Thyroid gland (tissue), 4 donors: ENCODE measurements around the gene OMG. TPM values are rescaled to one million over a fixed set of nuclear protein-coding genes. Genes with fewer than 3 reads are reported as not detected.
"Not testable (repeated sequence)": the region's sequence is repeated elsewhere in the genome, so short reads cannot be mapped to it uniquely, and the experiment has no call there.

Experiments
- DNase-seq, 2 donors: peaks; one replicate each; pipeline ENCODE4 v3.0.0-alpha.2; 2019
- H3K27ac ChIP-seq, 3 donors: fragments of 200-600 bp; sonication (generic); 1 replicate in 2 of 3; 2 replicates in 1 of 3; pipeline ENCODE4 v1.5.1; 2016 to 2019; ENCODE audit warnings: mild to moderate bottlenecking in 1 of 3, moderate library complexity in 1 of 3
- H3K27me3 ChIP-seq: fragments of 200-600 bp; sonication (generic); one replicate; pipeline ENCODE4 v1.5.1; 2019
- H3K36me3 ChIP-seq, 2 donors: fragments of 200-600 bp; sonication (generic); one replicate each; pipeline ENCODE4 v1.5.1; 2016 to 2019
- H3K4me1 ChIP-seq, 2 donors: fragments of 200-600 bp; sonication (generic); one replicate each; pipeline ENCODE4 v1.5.1; 2017 to 2019
- H3K4me3 ChIP-seq, 3 donors: fragments of 200-600 bp; sonication (generic); replicated peaks in 1 of 3; 1 replicate in 2 of 3; 2 replicates in 1 of 3; pipeline ENCODE4 v1.5.1; 2016; ENCODE audit warnings: mild to moderate bottlenecking in 1 of 3
- H3K9me3 ChIP-seq: fragments of 200-600 bp; sonication (generic); one replicate; pipeline ENCODE4 v1.5.1; 2017
- CTCF ChIP-seq, 6 experiments: fragments of 200-600 bp in 3 of 6; fragments of 450-650 bp in 3 of 6; sonication (generic) in 3 of 6; IDR thresholded peaks; one replicate each; pipeline ENCODE4 v1.5.1; 2016 to 2019; ENCODE audit warnings: antibody characterized with exemption in 6 of 6, mild to moderate bottlenecking in 2 of 6, inconsistent platforms in 1 of 6, moderate library complexity in 1 of 6
- POLR2A ChIP-seq, 2 donors: fragments of 450-650 bp; IDR thresholded peaks; one replicate each; pipeline ENCODE4 v1.6.1; 2017; ENCODE audit warnings: antibody characterized with exemption in 2 of 2, mild to moderate bottlenecking in 2 of 2, moderate library complexity in 1 of 2
- WGBS, 2 donors: methylation state at CpG; one replicate each; pipeline ENCODE4 v1.1.5; 2017; 5-methylcytosine and 5-hydroxymethylcytosine counted together
- intact Hi-C: fragments of 100-400 bp; cut with DNase I; formaldehyde crosslinking; loops from one replicate; pipeline ENCODE4 v1.15.1; 2023
- total RNA-seq, 4 donors: library from RNA; depleted of rRNA; stranded (reverse); fragments of >200 nt; gene quantifications; one replicate each; pipeline ENCODE4 v1.2.3, GENCODE V29; 2016

The OMG gene
- total RNA-seq, 4 donors from 2014 or later, result 0.45 to 2.1 TPM; not detected in 2

GRCh38 chr17:31269578-31269983, 27.5 kb downstream of the OMG start:
- intact Hi-C loops, result no loop called here
- Histone ChIP-seq H3K27ac (peak overlapping the region; percentile 26 to 70 (median 70)), H3K4me1 (peaks cover 20 to 27% of the 10 kb centered on the region in 2 donors), H3K9me3 (no peaks in the 10 kb centered on the region), H3K27me3 (no peaks in the 10 kb centered on the region), H3K4me3 (no peak overlapping the region), H3K36me3 (peaks cover 0 to 6% of the 10 kb centered on the region in 2 donors)
- WGBS, 2 donors, result 41 to 63% methylated on average over 1 of the region's 1 CpG
- TF ChIP-seq POLR2A (IDR thresholded peaks at IDR 0.05) (peak in 1 of 2 donors; percentile 14), CTCF (IDR thresholded peaks at IDR 0.05) (peak in 1 of 6 experiments; percentile 4)
- peak; percentile 50 to 63 for DNase-seq

GRCh38 chr17:31269036-31269577, 27.9 kb downstream of the OMG start:
- Histone ChIP-seq H3K9me3 (no peaks in the 10 kb centered on the region), H3K4me3 (no peak overlapping the region), H3K36me3 (peaks cover 0 to 6% of the 10 kb centered on the region in 2 donors), H3K4me1 (peaks cover 19 to 23% of the 10 kb centered on the region in 2 donors), H3K27ac (peak overlapping the region; percentile 26 to 70 (median 70)), H3K27me3 (no peaks in the 10 kb centered on the region)
- TF ChIP-seq POLR2A (IDR thresholded peaks at IDR 0.05), result no peak
- peak in 1 of 6 experiments; percentile 1 for TF ChIP-seq CTCF (IDR thresholded peaks at IDR 0.05)
- DNase-seq, result no peak
- WGBS, 2 donors, result 95 to 97% methylated on average over 2 of the region's 2 CpGs
- intact Hi-C loops, result no loop called here

GRCh38 chr17:31266042-31266441, 31.0 kb downstream of the OMG start:
- Histone ChIP-seq H3K27ac (no peak overlapping the region), H3K4me3 (no peak overlapping the region), H3K36me3 (peaks cover 0 to 7% of the 10 kb centered on the region in 2 donors), H3K4me1 (peaks cover 12 to 19% of the 10 kb centered on the region in 2 donors), H3K27me3 (no peaks in the 10 kb centered on the region), H3K9me3 (no peaks in the 10 kb centered on the region)
- TF ChIP-seq CTCF (IDR thresholded peaks at IDR 0.05) (no peak), POLR2A (IDR thresholded peaks at IDR 0.05) (no peak)
- WGBS, 2 donors, result 92 to 95% methylated on average over 2 of the region's 2 CpGs
- no peak for DNase-seq
- intact Hi-C loops, result no loop called here

- H3K4me1 ChIP-seq, H3K4me3 ChIP-seq, H3K27me3 ChIP-seq, H3K9me3 ChIP-seq, H3K36me3 ChIP-seq, intact Hi-C loops, H3K27ac ChIP-seq, DNase-seq: not testable (repeated sequence)
- 98 to 100% methylated on average over 1 of the region's 1 CpG for WGBS, 2 donors
Observed at GRCh38 chr17:31262923-31263322, 34.1 kb downstream of the OMG start.

- no peak for TF ChIP-seq POLR2A (IDR thresholded peaks at IDR 0.05)
- no peak for TF ChIP-seq CTCF (IDR thresholded peaks at IDR 0.05)
- H3K4me1 ChIP-seq, result no peaks in the 10 kb centered on the region
Observed at GRCh38 chr17:31261601-31262000, 35.4 kb downstream of the OMG start.

More at GRCh38 chr17:31261601-31262000, 35.4 kb downstream of the OMG start:
- WGBS, 2 donors, result 90 to 91% methylated on average over 1 of the region's 1 CpG
- Histone ChIP-seq H3K36me3 (peaks cover 3 to 9% of the 10 kb centered on the region in 2 donors), H3K27me3 (no peaks in the 10 kb centered on the region), H3K27ac (no peak overlapping the region), H3K9me3 (no peaks in the 10 kb centered on the region), H3K4me3 (no peak overlapping the region)
- intact Hi-C loops, result no loop called here
- DNase-seq, result no peak
